NCI-H146 treated with DMSO at 0.1 percent for 48 hours (cell line): ENCODE results near the gene GPC5.
"Not testable (repeated sequence)": the region's sequence is repeated elsewhere in the genome, so short reads cannot be mapped to it uniquely, and the experiment has no call there.

Experiments used
- DNase-seq: peaks from one replicate; lab custom pipeline; 2025; ENCODE audit not compliant: unreplicated experiment; lab: John Stamatoyannopoulos, UW

The GPC5 gene

DNA sequence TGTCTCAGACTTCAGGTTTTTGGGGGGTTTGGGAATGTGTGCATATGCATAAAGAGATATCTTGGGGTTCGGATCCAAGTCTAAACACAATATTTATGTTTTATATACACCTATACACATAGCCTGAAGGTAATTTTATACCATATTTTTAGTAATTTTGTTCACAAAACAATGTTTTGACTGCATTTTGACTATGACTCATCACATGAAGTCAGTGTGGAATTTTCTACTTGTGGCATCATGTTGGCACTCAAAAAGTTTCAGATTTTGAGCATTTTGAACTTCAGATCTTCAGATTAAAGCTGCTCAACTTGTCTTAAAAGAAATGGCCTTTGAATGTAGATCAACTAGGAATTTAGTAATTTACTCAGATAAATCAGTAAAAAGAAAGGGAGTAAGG lies 1115.3 kb downstream of the GPC5 start:
- no peak for DNase-seq

GRCh38 chr13:92514420-92515125 lies 1116.2 kb downstream of the GPC5 start:
- no peak for DNase-seq

- DNase-seq, result not testable (repeated sequence)
Observed at GRCh38 chr13:92516878-92517277, 1118.5 kb downstream of the GPC5 start.

DNA sequence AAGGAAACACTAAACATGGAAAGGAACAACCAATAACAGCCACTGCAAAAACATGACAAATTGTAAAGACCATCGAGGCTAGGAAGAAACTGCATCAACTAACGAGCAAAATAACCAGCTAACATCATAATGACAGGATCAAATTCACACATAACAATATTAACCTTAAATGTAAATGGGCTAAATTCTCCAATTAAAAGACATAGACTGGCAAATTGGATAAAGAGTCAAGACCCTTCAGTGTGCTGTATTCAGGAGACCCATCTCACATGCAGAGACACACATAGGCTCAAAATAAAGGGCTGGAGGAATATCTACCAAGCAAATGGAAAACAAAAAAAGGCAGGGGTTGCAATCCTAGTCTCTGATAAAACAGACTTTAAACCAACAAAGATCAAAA lies 1120.2 kb downstream of the GPC5 start:
- not testable (repeated sequence) for DNase-seq

- no peak for DNase-seq
Observed at GRCh38 chr13:92530364-92530763, 1131.9 kb downstream of the GPC5 start.

GRCh38 chr13:92535222-92536006 lies 1137.0 kb downstream of the GPC5 start:
- DNase-seq, result no peak

DNA sequence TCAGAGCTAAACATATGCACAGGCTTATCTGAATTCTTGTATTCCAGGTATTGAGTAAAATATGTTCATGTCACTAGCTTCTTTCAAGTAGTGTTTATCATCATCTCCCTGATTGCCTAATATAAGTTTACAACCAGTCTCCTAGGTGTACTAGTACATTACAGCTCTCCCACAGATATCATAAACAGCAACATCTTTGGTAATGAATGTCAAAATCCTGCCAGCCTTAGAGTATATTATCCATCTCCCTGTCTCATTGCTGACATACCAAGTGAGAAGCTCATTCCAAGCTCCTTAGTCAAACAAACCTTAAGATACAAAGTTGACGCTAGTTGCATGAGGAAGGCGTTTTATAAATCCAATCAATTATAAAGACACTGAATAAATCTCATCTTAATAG lies 1139.0 kb downstream of the GPC5 start:
- no peak for DNase-seq

DNA sequence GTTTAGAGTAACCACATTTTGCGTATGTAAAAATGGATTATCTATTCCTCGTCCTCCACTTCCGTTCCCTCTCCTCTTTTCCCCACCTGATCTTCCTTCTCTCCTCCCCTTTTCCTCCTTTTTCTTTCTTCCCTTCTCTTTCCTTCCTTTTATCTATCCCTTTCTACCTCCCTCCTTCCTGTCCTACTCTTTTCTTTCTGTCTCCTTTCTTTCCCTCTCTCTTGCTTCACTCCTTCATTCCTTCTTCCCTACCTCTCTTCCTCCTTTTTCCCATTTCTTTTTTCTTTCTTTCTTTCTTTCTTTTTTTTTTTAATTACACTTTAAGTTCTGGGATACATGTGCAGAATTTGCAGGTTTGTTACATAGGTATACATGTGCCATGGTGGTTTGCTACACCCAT lies 1139.7 kb downstream of the GPC5 start:
- DNase-seq, result no peak

DNA sequence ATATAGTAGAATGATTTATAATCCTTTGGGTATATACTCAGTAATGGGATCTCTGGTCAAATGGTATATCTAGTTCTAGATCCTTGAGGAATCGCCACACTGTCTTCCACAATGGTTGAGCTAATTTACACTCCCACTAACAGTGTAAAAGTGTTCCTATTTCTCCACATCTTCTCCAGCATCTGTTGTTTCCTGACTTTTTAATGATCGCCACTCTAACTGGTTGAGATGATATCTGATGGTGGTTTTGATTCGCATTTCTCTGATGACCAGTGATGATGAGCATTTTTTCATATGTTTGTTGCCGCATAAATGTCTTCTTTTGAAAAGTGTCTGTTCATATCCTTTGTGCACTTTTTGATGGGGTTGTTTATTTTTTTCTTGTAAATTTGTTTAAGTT lies 1140.7 kb downstream of the GPC5 start:
- DNase-seq, result not testable (repeated sequence)

GRCh38 chr13:92547266-92547665 lies 1148.8 kb downstream of the GPC5 start:
- no peak for DNase-seq

DNA sequence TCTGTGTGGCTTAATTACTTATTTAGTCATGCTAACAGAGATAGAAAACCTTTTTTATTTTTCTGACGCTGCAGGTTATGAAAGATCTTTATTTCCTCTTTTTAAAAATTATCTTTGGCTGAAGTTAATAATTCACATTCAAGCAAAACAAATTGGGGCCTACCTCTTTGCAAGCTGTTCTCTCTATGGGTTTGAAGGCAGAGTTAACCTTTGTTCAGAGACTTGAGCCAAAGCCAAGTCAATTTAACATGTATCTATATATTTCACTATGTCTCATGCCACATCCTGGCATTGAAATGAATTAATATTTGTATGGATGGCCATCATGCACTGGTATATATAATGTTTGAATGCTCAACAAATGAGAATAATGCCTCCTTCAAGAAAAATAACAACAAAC lies 1150.9 kb downstream of the GPC5 start:
- no peak for DNase-seq

DNA sequence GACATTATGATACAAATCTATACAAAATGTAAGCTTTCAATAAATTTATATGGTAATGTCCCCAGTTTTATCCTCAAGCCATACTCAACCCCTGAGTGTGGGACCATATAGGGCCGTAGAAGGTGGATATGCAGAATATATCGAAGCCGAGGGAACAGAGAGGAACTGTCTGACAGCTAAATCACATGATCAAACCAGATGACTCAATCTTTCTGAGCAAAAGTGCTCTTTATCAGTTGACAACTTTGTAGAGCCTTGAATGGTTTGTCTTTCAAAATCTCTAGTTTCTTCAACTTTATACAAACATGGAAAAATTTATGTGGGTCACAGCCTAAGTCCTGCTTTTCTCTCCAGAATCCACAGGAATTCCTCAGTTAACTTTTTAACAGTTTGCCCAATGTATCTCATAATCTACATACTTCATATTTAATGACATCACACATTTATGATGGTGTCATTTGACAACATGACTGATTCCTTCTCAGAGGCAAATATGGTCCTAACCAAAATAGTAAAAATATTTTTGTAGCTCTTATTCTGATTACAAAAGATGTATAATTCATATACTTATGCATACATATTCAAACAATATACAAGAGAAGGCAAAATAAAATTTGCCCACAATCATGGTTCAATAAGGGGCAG lies 1155.2 kb downstream of the GPC5 start:
- no peak for DNase-seq

- DNase-seq, result no peak
Observed at GRCh38 chr13:92560883-92561282, 1162.5 kb downstream of the GPC5 start.

DNA sequence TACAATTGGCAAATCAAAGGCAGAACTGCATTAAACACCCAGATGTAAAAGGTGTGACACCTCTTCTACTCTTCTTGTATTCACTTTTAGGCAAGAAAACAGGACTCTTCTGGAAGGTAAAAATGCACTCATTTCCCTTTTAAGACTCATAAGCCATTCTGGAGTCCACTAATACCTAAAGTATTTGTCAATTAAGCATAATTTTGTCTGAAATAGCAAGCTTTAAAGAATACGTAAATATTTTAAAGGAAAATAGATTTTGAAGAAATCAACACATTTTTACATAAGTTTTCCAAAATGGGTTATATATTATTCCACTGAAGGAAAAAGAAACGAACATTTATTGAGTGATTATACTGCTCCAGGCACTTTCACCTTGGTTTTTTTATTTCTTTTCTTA lies 1166.5 kb downstream of the GPC5 start:
- no peak for DNase-seq

GRCh38 chr13:92566767-92567166 lies 1168.3 kb downstream of the GPC5 start:
- no peak for DNase-seq

GRCh38 chr13:92572190-92572589 lies 1173.8 kb downstream of the GPC5 start:
- DNase-seq, result peak; percentile 72

- DNase-seq, result no peak
Observed at GRCh38 chr13:92573467-92574057, 1175.1 kb downstream of the GPC5 start.

GRCh38 chr13:92574499-92574898 lies 1176.1 kb downstream of the GPC5 start:
- DNase-seq, result no peak

- no peak for DNase-seq
Observed at GRCh38 chr13:92575777-92576176, 1177.4 kb downstream of the GPC5 start.

DNA sequence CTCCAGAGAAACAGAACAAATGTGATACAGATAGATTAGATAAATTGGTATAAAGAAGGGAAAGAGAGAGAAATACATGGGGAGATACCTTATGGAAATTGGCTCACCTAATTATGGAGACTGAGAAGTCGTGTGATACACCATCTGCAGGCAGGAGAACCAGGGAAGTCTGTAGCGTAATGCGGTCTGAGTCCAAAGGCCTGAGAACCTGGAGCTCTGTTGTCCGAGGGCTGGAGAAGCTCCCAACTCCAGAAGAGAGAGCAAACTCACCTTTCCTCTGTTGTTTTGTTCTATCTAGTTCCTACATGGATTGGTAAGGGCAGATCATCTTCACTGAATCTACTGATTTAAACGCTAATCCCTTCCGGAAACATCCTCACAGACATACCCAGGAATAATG lies 1179.9 kb downstream of the GPC5 start:
- no peak for DNase-seq

GRCh38 chr13:92589955-92590354 lies 1191.5 kb downstream of the GPC5 start:
- no peak for DNase-seq

DNA sequence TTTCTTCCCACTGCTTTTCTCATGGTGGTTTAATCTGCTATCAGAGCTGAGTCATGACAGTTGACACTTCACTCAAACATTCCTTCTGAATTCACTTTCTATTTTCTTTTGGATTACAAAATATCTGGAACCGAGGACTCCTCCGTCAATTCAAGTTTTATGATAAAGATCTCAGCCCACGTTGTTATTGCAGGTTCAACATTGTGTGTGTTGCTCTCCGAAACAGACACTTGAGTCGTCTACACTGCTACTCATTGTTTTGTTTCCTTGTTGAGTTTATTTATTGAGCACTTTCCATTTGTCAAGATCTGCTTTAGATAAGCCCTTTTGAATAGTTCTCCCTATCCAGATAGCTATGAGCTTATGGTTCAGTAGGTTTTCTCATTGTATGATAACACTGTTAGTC lies 1192.1 kb downstream of the GPC5 start:
- no peak for DNase-seq
